ENCODE results near the gene CALCOCO1. TPM values are rescaled to one million over a fixed set of nuclear protein-coding genes. Genes with fewer than 3 reads are reported as not detected.

The CALCOCO1 gene
- total and polyA plus RNA-seq, 2 of the 8 experiments (the other 6 are each of a cell fraction or from before 2014, with no cell fraction given), result 20.3 to 39.3 TPM

GRCh38 chr12:53664191-53664590, 63.1 kb downstream of the CALCOCO1 start:
- Histone ChIP-seq H3K4ac (replicated peaks; ENCODE audit: insufficient read length, low read depth, low read length) (no peak overlapping the region), H3K79me2 (ENCODE audit: control insufficient read depth in 1 of 2, insufficient read depth in 2 of 2, low read length in 2 of 2) (no peaks in the 10 kb centered on the region), H3K18ac (ENCODE audit: extremely low read depth, low read length) (no peak overlapping the region), H2AFZ (ENCODE audit: low read length) (no peak overlapping the region), H4K91ac (replicated peaks; ENCODE audit: insufficient read length, low read length) (no peak overlapping the region), H3K27ac (ENCODE audit: low read depth, low read length) (no peak overlapping the region), H4K5ac (ENCODE audit: insufficient read length, low read depth, low read length) (no peak overlapping the region), H3K79me1 (ENCODE audit: low read depth, low read length) (no peaks in the 10 kb centered on the region), H3K4me1 (replicated peaks in 1 of 4; ENCODE audit: control insufficient read depth in 3 of 4, insufficient read depth in 4 of 4, low read length in 3 of 4) (peaks cover 0 to 5% (median 2%) of the 10 kb centered on the region in 4 experiments; a peak in 4 of 7 replicates), H2BK15ac (ENCODE audit: low read length) (no peak overlapping the region), H3K9me3 (ENCODE audit: insufficient read depth in 2 of 2, low read depth in 1 of 2, low read length in 1 of 2) (no peaks in the 10 kb centered on the region), H2BK12ac (ENCODE audit: low read depth, low read length) (no peak overlapping the region), H2AK5ac (ENCODE audit: low read depth, low read length) (no peak overlapping the region), H2BK120ac (replicated peaks; ENCODE audit: low read depth, low read length) (no peak overlapping the region), H3K9ac (replicated peaks in 1 of 4; ENCODE audit: extremely low read depth in 1 of 4, low read depth in 3 of 4, low read length in 3 of 4) (no peak overlapping the region), H3K4me2 (ENCODE audit: insufficient read depth in 1 of 2, low read depth in 2 of 2, low read length in 2 of 2) (no peak overlapping the region), H2BK20ac (ENCODE audit: low read length) (no peak overlapping the region), H4K8ac (ENCODE audit: extremely low read depth, insufficient read depth, low read length) (no peak overlapping the region), H3K56ac (replicated peaks; ENCODE audit: insufficient read length, low read depth, low read length) (no peak overlapping the region), H3K23me2 (ENCODE audit: low read depth, low read length) (no peaks in the 10 kb centered on the region), H3K27me3 (replicated peaks in 1 of 4; ENCODE audit: control insufficient read depth in 3 of 4, extremely low read depth in 1 of 4, insufficient read depth in 3 of 4, low read length in 3 of 4) (no peaks in the 10 kb centered on the region), H2BK5ac (ENCODE audit: low read depth, low read length) (no peak overlapping the region), H3K14ac (ENCODE audit: insufficient read length) (no peak overlapping the region), H3K23ac (ENCODE audit: insufficient read length) (no peak overlapping the region), H3K4me3 (ENCODE audit: extremely low read depth in 1 of 4, insufficient read depth in 2 of 4, low read depth in 3 of 4, low read length in 4 of 4) (no peak overlapping the region), H4K20me1 (replicated peaks in 1 of 2; ENCODE audit: control insufficient read depth in 1 of 2, insufficient read depth in 2 of 2, low read length in 2 of 2) (no peaks in the 10 kb centered on the region), H3K36me3 (ENCODE audit: control insufficient read depth in 2 of 4, insufficient read depth in 4 of 4, low read length in 3 of 4) (peaks cover 11 to 58% (median 35%) of the 10 kb centered on the region in 4 experiments)
- ChIA-PET POLR2A (ENCODE audit: partially characterized antibody) (interaction anchor here (0.7 to 15.7 kb wide), 6 partner anchors 11 to 156 kb away, joined by 3 to 246 read pairs (median 3); partner anchors contain the start of genes ATP5MC2 and NPFF), CTCF (ENCODE audit: partially characterized antibody) (interaction anchor here (1.7 to 2.9 kb wide), 3 partner anchors 11 to 121 kb away, joined by 5 to 9 read pairs (median 7); partner anchors contain the start of gene ATP5MC2)
- 93% methylated on average over 5 of the region's 5 CpGs; no CpG with 5 or more reads in 1 of the 2 experiments for WGBS, 2 experiments (ENCODE audit: extremely low coverage in 1 of 2, insufficient coverage in 1 of 2, insufficient read length in 1 of 2, insufficient replicate concordance in 2 of 2, low coverage in 1 of 2, low lambda C conversion rate in 2 of 2, missing lambda C conversion rate in 1 of 2)
- DNase-seq (ENCODE audit: low read depth in 1 of 2, low spot score in 2 of 2), result no peak
- FAIRE-seq, result no peak
- no peak for TF ChIP-seq CBX8 (IDR thresholded peaks at IDR 0.05; ENCODE audit: borderline replicate concordance, low read depth, low read length)
- TF ChIP-seq CTCF (IDR thresholded peaks at IDR 0.05; ENCODE audit: control extremely low read depth in 1 of 3, insufficient read depth in 1 of 3, low read depth in 1 of 3, low read length in 3 of 3), result no peak
